ENCODE data around the gene DUSP22. TPM values are rescaled to one million over a fixed set of nuclear protein-coding genes. Genes with fewer than 3 reads are reported as not detected.

DUSP22 gene
- total RNA-seq, 4 donors from 2014 or later = 53.3 to 95.2 (median 71.3) TPM

DNA sequence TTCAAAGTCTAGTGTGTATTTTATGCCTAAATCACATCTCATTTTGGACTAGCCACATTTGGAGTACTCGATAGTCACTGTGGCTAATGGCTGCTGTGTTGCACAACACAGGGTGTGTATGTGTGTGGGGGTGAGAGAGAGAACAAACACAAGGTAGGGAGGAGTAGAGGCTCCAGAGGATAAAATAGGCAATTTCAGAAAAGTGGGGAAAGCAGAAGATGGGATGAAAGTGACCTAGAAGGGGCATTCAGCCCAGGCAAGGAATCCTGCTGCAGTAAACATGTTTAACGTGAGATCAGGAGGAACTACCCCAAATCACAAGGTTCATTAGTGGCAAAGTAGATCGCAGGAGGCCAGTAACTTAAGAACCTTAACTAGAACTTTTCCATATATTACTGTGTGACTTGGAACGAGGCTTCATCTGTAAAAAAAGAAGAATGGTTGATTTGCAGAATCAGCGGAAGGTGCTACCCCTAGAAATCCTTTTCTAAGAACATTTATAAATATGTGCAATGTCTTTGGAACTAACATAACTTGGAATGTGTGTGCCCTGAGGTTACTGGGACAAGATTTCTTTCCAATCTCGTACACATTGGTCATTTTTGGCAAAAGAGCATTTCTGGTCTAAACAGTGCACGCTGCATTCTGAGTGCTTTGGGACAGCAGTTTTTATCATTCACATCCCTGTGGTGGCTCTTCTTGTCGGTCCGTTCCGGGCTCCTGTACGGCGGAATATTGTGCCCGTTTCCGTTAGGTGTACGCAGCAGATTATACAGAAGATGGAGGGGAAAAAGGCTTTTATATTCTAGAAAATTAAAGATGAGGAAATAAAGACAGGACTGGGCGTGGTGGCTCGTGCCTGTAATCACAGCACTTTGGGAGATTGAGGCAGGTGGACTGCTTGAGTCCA lies 2.6 kb downstream of the DUSP22 start:
- DNase-seq (ENCODE audit: low spot score in 2 of 2) = peak in 1 of 2 donors; percentile 49
- H3K9me3 ChIP-seq = no peaks in the 10 kb centered on the region
- H3K27me3 ChIP-seq = no peaks in the 10 kb centered on the region
- H3K36me3 ChIP-seq = no peaks in the 10 kb centered on the region
- H3K27ac ChIP-seq = no peak overlapping the region
- WGBS = 86% methylated on average over 17 of the region's 17 CpGs
- H3K4me1 ChIP-seq = peaks cover 77% of the 10 kb centered on the region
- no peak overlapping the region for H3K4me3 ChIP-seq
- TF ChIP-seq POLR2AphosphoS5 (IDR thresholded peaks at IDR 0.05) (no peak), EP300 (IDR thresholded peaks at IDR 0.05) (no peak), POLR2A (IDR thresholded peaks at IDR 0.05) (no peak)
- TF ChIP-seq, protein P1, sequence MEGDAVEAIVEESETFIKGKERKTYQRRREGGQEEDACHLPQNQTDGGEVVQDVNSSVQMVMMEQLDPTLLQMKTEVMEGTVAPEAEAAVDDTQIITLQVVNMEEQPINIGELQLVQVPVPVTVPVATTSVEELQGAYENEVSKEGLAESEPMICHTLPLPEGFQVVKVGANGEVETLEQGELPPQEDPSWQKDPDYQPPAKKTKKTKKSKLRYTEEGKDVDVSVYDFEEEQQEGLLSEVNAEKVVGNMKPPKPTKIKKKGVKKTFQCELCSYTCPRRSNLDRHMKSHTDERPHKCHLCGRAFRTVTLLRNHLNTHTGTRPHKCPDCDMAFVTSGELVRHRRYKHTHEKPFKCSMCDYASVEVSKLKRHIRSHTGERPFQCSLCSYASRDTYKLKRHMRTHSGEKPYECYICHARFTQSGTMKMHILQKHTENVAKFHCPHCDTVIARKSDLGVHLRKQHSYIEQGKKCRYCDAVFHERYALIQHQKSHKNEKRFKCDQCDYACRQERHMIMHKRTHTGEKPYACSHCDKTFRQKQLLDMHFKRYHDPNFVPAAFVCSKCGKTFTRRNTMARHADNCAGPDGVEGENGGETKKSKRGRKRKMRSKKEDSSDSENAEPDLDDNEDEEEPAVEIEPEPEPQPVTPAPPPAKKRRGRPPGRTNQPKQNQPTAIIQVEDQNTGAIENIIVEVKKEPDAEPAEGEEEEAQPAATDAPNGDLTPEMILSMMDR (IDR thresholded peaks at IDR 0.05) = no peak

GRCh38 chr6:296151-297122 lies 4.2 kb downstream of the DUSP22 start:
- 44% methylated on average over 9 of the region's 9 CpGs for WGBS
- H3K27ac ChIP-seq = no peak overlapping the region
- no peaks in the 10 kb centered on the region for H3K9me3 ChIP-seq
- TF ChIP-seq, protein P1 (IDR thresholded peaks at IDR 0.05) = no peak
- no peak for TF ChIP-seq POLR2A (IDR thresholded peaks at IDR 0.05)
- TF ChIP-seq EP300 (IDR thresholded peaks at IDR 0.05) = no peak
- peak in 1 of 2 donors; percentile 72 for DNase-seq (ENCODE audit: low spot score in 2 of 2)
- no peaks in the 10 kb centered on the region for H3K27me3 ChIP-seq
- no peaks in the 10 kb centered on the region for H3K36me3 ChIP-seq
- peaks cover 77% of the 10 kb centered on the region for H3K4me1 ChIP-seq
- no peak overlapping the region for H3K4me3 ChIP-seq

- no peaks in the 10 kb centered on the region for H3K36me3 ChIP-seq
- TF ChIP-seq POLR2A (IDR thresholded peaks at IDR 0.05) (no peak), EP300 (IDR thresholded peaks at IDR 0.05) (no peak), POLR2AphosphoS5 (IDR thresholded peaks at IDR 0.05) (no peak)
- TF ChIP-seq, protein P1 (IDR thresholded peaks at IDR 0.05) = no peak
- H3K9me3 ChIP-seq = no peaks in the 10 kb centered on the region
- H3K4me3 ChIP-seq = no peak overlapping the region
- H3K4me1 ChIP-seq = peaks cover 75% of the 10 kb centered on the region
- DNase-seq (ENCODE audit: low spot score in 2 of 2) = peak; percentile 49 to 74
- H3K27me3 ChIP-seq = no peaks in the 10 kb centered on the region
- H3K27ac ChIP-seq = no peak overlapping the region
- 64% methylated on average over 6 of the region's 6 CpGs for WGBS
Measured at GRCh38 chr6:297571-298232, 5.4 kb downstream of the DUSP22 start.

DNA sequence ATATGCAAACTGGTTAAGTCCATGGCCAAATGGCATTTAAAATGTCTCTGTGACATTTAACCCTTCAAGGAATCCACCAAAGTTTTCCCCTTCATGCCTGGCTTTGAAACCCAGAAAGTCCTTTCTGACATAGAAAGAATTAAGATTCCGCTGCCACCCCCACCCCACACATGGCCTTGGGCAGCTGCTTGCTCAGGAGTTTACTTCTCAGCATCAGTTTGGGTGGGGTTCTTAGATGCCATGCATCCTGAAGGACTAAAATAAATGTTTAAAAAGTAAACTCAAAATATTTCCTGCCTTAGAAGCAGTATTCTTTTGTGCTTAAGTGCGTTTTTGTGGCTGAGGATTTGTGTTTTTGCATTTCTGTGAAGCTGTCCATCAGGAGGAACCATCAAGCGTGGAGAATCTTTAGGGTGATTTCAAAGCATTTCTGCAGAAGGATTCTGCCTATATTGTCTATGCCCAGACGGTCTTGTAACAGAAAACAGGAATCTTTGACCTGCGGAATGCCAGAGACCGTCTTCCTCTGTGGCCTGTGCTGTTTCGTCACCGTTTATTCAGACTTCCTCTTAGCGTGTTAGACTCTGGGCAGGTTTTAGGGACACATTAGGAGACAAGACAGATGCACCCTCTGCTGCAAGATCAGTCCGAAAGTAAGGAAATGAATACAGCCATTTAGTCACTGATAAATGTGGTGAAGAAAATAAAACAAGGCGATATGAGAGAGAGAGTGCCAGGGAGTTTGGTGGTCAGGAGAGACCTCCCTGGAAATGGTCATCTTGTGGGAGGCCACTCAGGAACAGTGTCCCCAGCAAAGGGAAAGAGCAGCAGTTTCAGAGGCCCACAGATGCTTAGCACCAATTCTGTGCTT lies 6.2 kb downstream of the DUSP22 start:
- H3K27ac ChIP-seq = no peak overlapping the region
- H3K4me1 ChIP-seq = peaks cover 68% of the 10 kb centered on the region
- DNase-seq (ENCODE audit: low spot score in 2 of 2) = peak; percentile 58 to 67
- 74% methylated on average over 11 of the region's 11 CpGs for WGBS
- H3K27me3 ChIP-seq = no peaks in the 10 kb centered on the region
- H3K9me3 ChIP-seq = no peaks in the 10 kb centered on the region
- H3K4me3 ChIP-seq = no peak overlapping the region
- no peaks in the 10 kb centered on the region for H3K36me3 ChIP-seq
- no peak for TF ChIP-seq POLR2AphosphoS5 (IDR thresholded peaks at IDR 0.05)
- TF ChIP-seq EP300 (IDR thresholded peaks at IDR 0.05) = no peak
- TF ChIP-seq POLR2A (IDR thresholded peaks at IDR 0.05) = no peak
- TF ChIP-seq, protein P1 (IDR thresholded peaks at IDR 0.05) = no peak

Data from suprapubic skin (tissue), 4 donors.